IMR-90 (cell line): Measurements from ENCODE around the gene CYP2C18.

Experiments used
- BHLHE40 ChIP-seq: fragments of 150-350 bp; IDR thresholded peaks from 2 replicates; pipeline ENCODE4 v1.6.1; 2016; ENCODE audit warnings: mild to moderate bottlenecking, low read depth, low read length
- CEBPB ChIP-seq: IDR thresholded peaks from 2 replicates; pipeline ENCODE4 v1.6.1; 2012; ENCODE audit warnings: low read depth, low read length, improper control_type of control experiment
- CHD1 ChIP-seq: IDR thresholded peaks from 2 replicates; pipeline ENCODE4 v1.6.1; 2012; ENCODE audit warnings: low read depth, low read length, improper control_type of control experiment
- ELK1 ChIP-seq: fragments of 150-350 bp; IDR thresholded peaks from 2 replicates; pipeline ENCODE4 v1.6.1; 2016; ENCODE audit warnings: low read depth, mild to moderate bottlenecking, low read length, moderate library complexity, borderline replicate concordance
- FOS ChIP-seq: fragments of 150-350 bp; IDR thresholded peaks from 2 replicates; pipeline ENCODE4 v1.6.1; 2016; ENCODE audit warnings: low read depth, low read length
- MAZ ChIP-seq: IDR thresholded peaks from 2 replicates; pipeline ENCODE4 v1.6.1; 2012; ENCODE audit warnings: low read depth, mild to moderate bottlenecking, low read length, improper control_type of control experiment, moderate library complexity, borderline replicate concordance
- MXI1 ChIP-seq: IDR thresholded peaks from 2 replicates; pipeline ENCODE4 v1.6.1; 2012; ENCODE audit warnings: low read depth, mild to moderate bottlenecking, low read length, moderate library complexity, borderline replicate concordance
- POLR2A ChIP-seq: IDR thresholded peaks from 2 replicates; pipeline ENCODE4 v1.6.1; 2012; ENCODE audit warnings: mild to moderate bottlenecking, low read depth, low read length
- RAD21 ChIP-seq: IDR thresholded peaks from 2 replicates; pipeline ENCODE4 v1.6.1; 2012; ENCODE audit warnings: low read length, improper control_type of control experiment
- RFX5 ChIP-seq: IDR thresholded peaks from 2 replicates; pipeline ENCODE4 v1.8.0; 2012; ENCODE audit warnings: low read depth, mild to moderate bottlenecking, low read length, moderate library complexity
- USF2 ChIP-seq: fragments of 150-350 bp; IDR thresholded peaks from 2 replicates; pipeline ENCODE4 v1.6.1; 2017; ENCODE audit warnings: mild to moderate bottlenecking, antibody characterized with exemption, low read length, low read depth
- TF ChIP-seq, protein P1 (sequence below): conservative IDR thresholded peaks from 2 replicates; pipeline ENCODE4 v1.5.1; 2012; ENCODE audit warnings: mild to moderate bottlenecking, low read depth, low read length, improper control_type of control experiment

GRCh38 chr10:94673614-94674321, 9.8 kb upstream of the CYP2C18 start:
- TF ChIP-seq, protein P1, sequence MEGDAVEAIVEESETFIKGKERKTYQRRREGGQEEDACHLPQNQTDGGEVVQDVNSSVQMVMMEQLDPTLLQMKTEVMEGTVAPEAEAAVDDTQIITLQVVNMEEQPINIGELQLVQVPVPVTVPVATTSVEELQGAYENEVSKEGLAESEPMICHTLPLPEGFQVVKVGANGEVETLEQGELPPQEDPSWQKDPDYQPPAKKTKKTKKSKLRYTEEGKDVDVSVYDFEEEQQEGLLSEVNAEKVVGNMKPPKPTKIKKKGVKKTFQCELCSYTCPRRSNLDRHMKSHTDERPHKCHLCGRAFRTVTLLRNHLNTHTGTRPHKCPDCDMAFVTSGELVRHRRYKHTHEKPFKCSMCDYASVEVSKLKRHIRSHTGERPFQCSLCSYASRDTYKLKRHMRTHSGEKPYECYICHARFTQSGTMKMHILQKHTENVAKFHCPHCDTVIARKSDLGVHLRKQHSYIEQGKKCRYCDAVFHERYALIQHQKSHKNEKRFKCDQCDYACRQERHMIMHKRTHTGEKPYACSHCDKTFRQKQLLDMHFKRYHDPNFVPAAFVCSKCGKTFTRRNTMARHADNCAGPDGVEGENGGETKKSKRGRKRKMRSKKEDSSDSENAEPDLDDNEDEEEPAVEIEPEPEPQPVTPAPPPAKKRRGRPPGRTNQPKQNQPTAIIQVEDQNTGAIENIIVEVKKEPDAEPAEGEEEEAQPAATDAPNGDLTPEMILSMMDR = no peak
- TF ChIP-seq POLR2A (no peak), CEBPB (no peak), MXI1 (no peak), BHLHE40 (no peak), RAD21 (no peak), RFX5 (no peak), ELK1 (no peak), MAZ (no peak), USF2 (no peak), FOS (no peak), CHD1 (no peak)
